Spleen (tissue), 7 donors: ENCODE results near the gene CERCAM.

Source experiments
- CTCF ChIP-seq, 11 experiments: fragments of 200-600 bp in 7 of 11; fragments of 450-650 bp in 4 of 11; sonication (generic) in 4 of 11; IDR thresholded peaks in 8 of 11; conservative IDR thresholded peaks in 3 of 11; 1 replicate in 7 of 11; 2 replicates in 4 of 11; pipeline versions ENCODE4 v1.4.0 to v1.8.0; 2016 to 2021; ENCODE audit warnings: antibody characterized with exemption in 11 of 11, inconsistent platforms in 4 of 11, mild to moderate bottlenecking in 1 of 11
- POLR2A ChIP-seq, 3 donors: fragments of 450-650 bp; IDR thresholded peaks; one replicate each; pipeline ENCODE4 v1.5.1; 2017; ENCODE audit warnings: antibody characterized with exemption in 3 of 3, mild to moderate bottlenecking in 1 of 3
- POLR2AphosphoS5 ChIP-seq, 3 donors: sonication (generic); formaldehyde crosslinking; IDR thresholded peaks; one replicate each; pipeline ENCODE4 v1.5.1; 2017; ENCODE audit warnings: antibody characterized with exemption in 3 of 3
- donor health status: DM: no; HTN: no; CAD: no; lungs with moderate emphysema.
- donor health status: DM: no; HTN: no; CAD: no.
- donor health status: DM: no; HTN: no; CAD: no.

- peak; percentile 74 to 80 (median 79) for TF ChIP-seq POLR2AphosphoS5 (IDR thresholded peaks at IDR 0.05)
- peak; percentile 83 to 97 (median 94) for TF ChIP-seq CTCF (IDR thresholded peaks at IDR 0.05 in 8 of 11, conservative IDR thresholded peaks at IDR 0.05 in 3 of 11)
- no peak for TF ChIP-seq POLR2A (IDR thresholded peaks at IDR 0.05)
Measured at GRCh38 chr9:128438343-128439109, 17.9 kb downstream of the CERCAM start.
